MG63 (cell line): ENCODE measurements around the gene RTN4RL1. TPM values are rescaled to one million over a fixed set of nuclear protein-coding genes. Genes with fewer than 3 reads are reported as not detected.

ENCODE experiments used
- DNase-seq: peaks from one replicate; pipeline ENCODE4 v3.0.0-alpha.2; 2020
- H3K27me3 ChIP-seq: fragments of 250-450 bp; sonication (Bioruptor Pico); 2 replicates; pipeline ENCODE4 v1.5.1; 2020; ENCODE audit warnings: mild to moderate bottlenecking, moderate library complexity
- H3K36me3 ChIP-seq: fragments of 250-450 bp; sonication (Bioruptor Pico); 2 replicates; pipeline ENCODE4 v1.5.1; 2020; ENCODE audit warnings: mild to moderate bottlenecking, moderate library complexity
- H3K4me3 ChIP-seq: fragments of 250-450 bp; sonication (Bioruptor Pico); 2 replicates; pipeline ENCODE4 v1.5.1; 2020; ENCODE audit warnings: mild to moderate bottlenecking, moderate library complexity
- H3K9me3 ChIP-seq: fragments of 250-450 bp; sonication (Bioruptor Pico); 2 replicates; pipeline ENCODE4 v1.5.1; 2020; ENCODE audit warnings: mild to moderate bottlenecking, moderate library complexity
- total RNA-seq: library from RNA; depleted of rRNA; stranded (reverse); fragments of >200 nt; shearing (Covaris generic); gene quantifications from 2 replicates; pipeline ENCODE4 v1.2.3, GENCODE V29; 2014; ENCODE audit warnings: low replicate concordance

Gene RTN4RL1
- total RNA-seq, 1 experiment from 2014 or later, result 4.9 TPM

- peaks cover 11% of the 10 kb centered on the region for H3K36me3 ChIP-seq
- H3K27me3 ChIP-seq, result no peaks in the 10 kb centered on the region
- DNase-seq, result no peak
- H3K4me3 ChIP-seq, result no peak overlapping the region
- no peaks in the 10 kb centered on the region for H3K9me3 ChIP-seq
Observed at GRCh38 chr17:2040219-2040827, 15.2 kb upstream of the RTN4RL1 start.

GRCh38 chr17:2037155-2037554, 12.0 kb upstream of the RTN4RL1 start:
- Histone ChIP-seq H3K9me3 (no peaks in the 10 kb centered on the region), H3K4me3 (no peak overlapping the region), H3K36me3 (no peaks in the 10 kb centered on the region; the same call in 1 of the 2 replicates), H3K27me3 (no peaks in the 10 kb centered on the region)
- DNase-seq, result no peak

GRCh38 chr17:2035541-2036488, 10.7 kb upstream of the RTN4RL1 start:
- no peak for DNase-seq
- H3K36me3 ChIP-seq, result no peaks in the 10 kb centered on the region
- H3K9me3 ChIP-seq, result no peaks in the 10 kb centered on the region
- no peak overlapping the region for H3K4me3 ChIP-seq
- H3K27me3 ChIP-seq, result no peaks in the 10 kb centered on the region

- Histone ChIP-seq H3K36me3 (no peaks in the 10 kb centered on the region; the same call in 1 of the 2 replicates), H3K27me3 (no peaks in the 10 kb centered on the region), H3K4me3 (no peak overlapping the region), H3K9me3 (no peaks in the 10 kb centered on the region)
- peak; percentile 69 for DNase-seq
Observed at GRCh38 chr17:2034806-2035540, 9.8 kb upstream of the RTN4RL1 start.

DNA sequence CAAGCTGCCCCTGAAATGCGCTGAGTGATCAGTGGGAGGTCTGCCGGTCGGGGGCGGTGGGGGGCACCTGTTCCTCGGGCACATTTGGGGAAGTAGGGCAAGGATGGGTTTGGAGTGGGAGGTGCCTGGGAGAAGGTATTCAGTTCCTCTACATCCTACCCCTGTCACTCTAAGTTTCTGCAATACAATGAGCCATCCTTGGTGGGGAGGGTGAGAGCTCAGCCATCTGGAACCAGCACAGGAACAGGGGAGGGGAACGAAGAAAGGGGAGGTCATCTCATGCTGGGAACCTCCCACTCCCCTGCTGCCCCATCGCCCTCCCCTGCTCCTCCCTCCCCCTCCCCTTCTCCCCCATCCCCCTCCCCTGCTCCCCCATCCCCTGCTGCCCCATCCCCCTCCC, 9.0 kb upstream of the RTN4RL1 start:
- DNase-seq, result no peak
- H3K4me3 ChIP-seq, result no peak overlapping the region
- no peaks in the 10 kb centered on the region for H3K27me3 ChIP-seq
- H3K36me3 ChIP-seq, result no peaks in the 10 kb centered on the region; the same call in 1 of the 2 replicates
- no peaks in the 10 kb centered on the region for H3K9me3 ChIP-seq

GRCh38 chr17:2033153-2033552, 8.0 kb upstream of the RTN4RL1 start:
- no peaks in the 10 kb centered on the region for H3K27me3 ChIP-seq
- no peak for DNase-seq
- no peak overlapping the region for H3K4me3 ChIP-seq
- H3K9me3 ChIP-seq, result no peaks in the 10 kb centered on the region
- no peaks in the 10 kb centered on the region; the same call in 1 of the 2 replicates for H3K36me3 ChIP-seq

DNA sequence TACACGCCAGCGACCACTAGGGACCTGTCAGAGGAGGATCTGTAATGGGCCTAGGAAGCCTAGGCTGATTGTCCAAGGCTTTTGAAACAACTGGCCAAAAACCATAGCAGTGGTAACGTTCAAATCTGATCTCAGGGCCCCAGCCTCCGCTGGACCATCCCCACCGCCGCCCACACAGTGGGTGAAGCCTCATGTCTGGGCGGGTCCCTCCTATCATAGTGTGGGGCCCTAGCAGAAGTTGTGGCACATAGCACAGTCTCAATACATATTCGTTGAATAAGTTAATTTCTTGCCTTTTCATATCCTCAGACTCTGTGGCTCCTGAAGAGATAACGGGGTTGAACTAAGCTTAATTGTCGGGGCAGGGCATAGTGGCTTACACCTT, 5.6 kb upstream of the RTN4RL1 start:
- no peaks in the 10 kb centered on the region for H3K9me3 ChIP-seq
- H3K27me3 ChIP-seq, result no peaks in the 10 kb centered on the region
- DNase-seq, result peak; percentile 78
- H3K4me3 ChIP-seq, result peak overlapping the region; percentile 97
- no peaks in the 10 kb centered on the region; the same call in 1 of the 2 replicates for H3K36me3 ChIP-seq

DNA sequence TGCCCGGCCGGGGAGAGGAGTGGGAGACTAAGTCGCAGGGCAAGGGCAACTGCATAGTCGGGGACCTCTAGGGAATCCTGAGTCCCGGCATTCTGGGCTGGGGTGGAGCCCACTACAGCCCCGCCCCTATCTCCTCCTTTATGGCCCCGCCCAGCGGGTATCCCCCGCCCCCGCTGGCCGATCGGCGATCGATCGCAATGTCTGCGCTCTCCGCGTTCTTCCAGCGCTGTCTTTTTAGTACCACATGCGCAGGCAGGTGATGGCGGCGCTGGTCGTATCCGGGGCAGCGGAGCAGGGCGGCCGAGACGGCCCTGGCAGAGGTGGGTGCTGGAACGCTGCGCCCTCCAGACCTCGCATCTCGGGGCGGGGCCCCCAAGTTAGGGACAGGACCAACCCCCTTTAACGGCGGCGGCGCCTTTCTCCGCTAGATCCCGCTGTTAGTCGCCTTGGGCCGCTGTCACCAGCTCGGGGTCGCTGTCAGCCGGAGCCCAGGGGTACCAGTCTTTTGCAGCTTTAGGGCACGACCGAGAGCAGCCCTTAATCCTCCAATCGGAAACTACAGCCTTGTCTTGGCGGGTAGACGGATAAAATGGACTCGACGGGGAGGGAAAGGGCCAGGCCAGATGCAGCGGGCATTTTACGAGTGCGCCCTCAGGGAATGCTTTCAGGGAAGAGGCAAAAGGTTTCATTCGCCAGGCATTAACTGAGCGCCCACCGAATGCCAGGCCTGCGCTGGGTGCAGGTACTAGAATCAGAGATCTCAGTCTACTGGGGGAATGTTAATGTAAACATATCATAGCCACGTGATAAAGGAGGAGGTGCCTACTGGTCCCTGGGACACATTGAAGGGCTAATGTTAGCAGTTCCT, 5.0 kb upstream of the RTN4RL1 start, which contains the start of gene DPH1:
TSS of gene DPH1 (plus strand) at position 243 of the 868 bp plus-strand sequence. CDS start at position 260, 17 bp downstream.
- Histone ChIP-seq H3K9me3 (no peaks in the 10 kb centered on the region), H3K36me3 (no peaks in the 10 kb centered on the region; the same call in 1 of the 2 replicates), H3K27me3 (no peaks in the 10 kb centered on the region), H3K4me3 (peak within 1 kb of the TSS; percentile 97)
- peak; percentile 80 for DNase-seq

DNA sequence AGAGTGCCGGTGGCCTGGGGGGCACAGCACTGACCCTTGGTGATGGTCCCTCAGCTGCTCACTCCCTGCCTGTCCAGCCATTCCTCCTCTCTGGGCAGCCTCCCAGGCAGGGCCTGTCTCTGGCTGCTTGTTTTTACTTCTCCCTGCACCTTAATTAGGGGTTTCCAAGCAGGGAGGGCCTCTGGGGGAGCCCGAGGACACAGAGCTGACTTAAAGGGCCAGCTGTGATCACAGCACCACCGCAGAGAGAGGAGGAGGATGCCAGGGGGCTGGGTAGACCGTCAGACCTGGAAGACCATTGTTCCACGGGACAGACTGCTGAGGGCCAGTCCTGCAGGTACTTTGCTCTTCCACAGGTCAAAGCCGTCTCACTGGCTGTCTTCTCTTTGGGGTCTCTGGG, 3.6 kb upstream of the RTN4RL1 start:
- Histone ChIP-seq H3K36me3 (no peaks in the 10 kb centered on the region; the same call in 1 of the 2 replicates), H3K27me3 (no peaks in the 10 kb centered on the region), H3K4me3 (no peak overlapping the region), H3K9me3 (no peaks in the 10 kb centered on the region)
- DNase-seq, result no peak

- Histone ChIP-seq H3K36me3 (no peaks in the 10 kb centered on the region; the same call in 1 of the 2 replicates), H3K9me3 (no peaks in the 10 kb centered on the region), H3K27me3 (no peaks in the 10 kb centered on the region), H3K4me3 (no peak overlapping the region)
- DNase-seq, result no peak
Observed at GRCh38 chr17:2028234-2028614, 3.1 kb upstream of the RTN4RL1 start.

DNA sequence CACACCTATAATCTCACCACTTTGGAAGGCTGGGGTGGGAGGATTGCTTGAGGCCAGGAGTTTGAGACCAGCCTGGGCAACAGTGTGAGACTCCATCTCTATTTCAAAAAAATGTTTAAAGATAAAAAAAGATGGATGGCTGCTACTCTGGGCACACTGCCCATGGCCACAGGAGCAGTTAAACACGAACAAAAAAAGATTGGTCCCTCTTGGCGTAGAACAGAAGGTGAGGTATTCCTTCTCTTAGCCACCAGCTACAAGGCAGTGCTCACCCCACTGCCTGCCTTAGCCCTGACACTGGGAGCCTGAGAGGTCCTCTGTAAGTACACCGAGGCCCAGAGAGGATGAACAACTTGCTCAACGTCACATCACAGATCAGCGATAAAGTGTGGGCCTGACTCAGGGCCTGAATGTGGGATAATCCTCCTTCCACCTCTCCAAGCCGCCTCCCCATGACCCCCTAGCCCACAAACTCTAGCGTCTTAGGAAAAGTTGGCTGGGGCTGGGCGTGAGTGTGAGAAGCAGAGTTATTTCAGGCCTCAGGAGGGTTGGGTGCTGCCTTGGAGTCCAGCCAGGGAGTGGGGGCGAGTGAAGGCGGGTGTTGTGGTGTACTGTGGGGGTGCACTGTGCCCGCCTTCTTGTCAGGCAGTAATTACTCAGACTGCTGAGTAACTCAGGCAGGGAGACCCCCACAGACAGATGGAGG, 2.5 kb upstream of the RTN4RL1 start:
- Histone ChIP-seq H3K36me3 (no peaks in the 10 kb centered on the region; the same call in 1 of the 2 replicates), H3K9me3 (no peaks in the 10 kb centered on the region), H3K4me3 (no peak overlapping the region), H3K27me3 (no peaks in the 10 kb centered on the region)
- DNase-seq, result no peak

DNA sequence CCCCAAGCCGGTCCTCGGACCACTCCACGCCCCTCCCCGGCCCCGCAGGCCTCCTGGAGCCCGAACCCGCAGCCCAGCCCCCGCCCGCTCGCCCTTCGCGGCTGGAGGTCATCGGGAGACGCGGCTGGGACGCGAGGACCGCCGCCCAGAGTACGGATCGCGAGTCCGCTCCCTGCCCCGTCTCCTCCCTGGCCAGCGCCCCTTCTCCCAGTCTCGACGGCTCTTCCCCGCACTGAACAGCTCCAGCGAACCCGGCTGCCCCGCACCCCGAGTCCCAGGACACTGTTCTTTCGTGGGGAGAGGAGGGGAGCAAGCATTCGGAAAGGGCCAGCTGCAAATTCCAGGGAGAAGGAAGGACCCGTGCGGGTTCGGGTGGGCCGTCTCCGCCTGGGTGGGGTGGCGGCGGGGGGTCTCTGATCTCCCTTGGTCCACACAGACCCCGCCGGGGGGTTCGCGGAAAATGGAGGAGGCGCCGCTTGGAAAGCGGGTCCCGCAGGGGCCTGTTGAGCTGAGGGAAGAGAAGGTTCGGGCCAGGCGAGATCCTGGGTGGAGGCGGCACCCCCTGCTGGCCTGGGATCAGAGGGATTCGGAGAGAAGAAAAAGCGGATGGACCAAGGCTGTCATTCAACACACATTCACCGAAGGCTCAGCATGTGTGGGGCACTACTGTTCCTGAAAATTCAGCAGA, 632 bp upstream of the RTN4RL1 start:
- peak; percentile 69 for DNase-seq
- no peaks in the 10 kb centered on the region; the same call in 1 of the 2 replicates for H3K36me3 ChIP-seq
- no peaks in the 10 kb centered on the region for H3K27me3 ChIP-seq
- H3K4me3 ChIP-seq, result peak overlapping the region; percentile 44
- H3K9me3 ChIP-seq, result no peaks in the 10 kb centered on the region

GRCh38 chr17:2024572-2025219, 438 bp downstream of the RTN4RL1 start:
- Histone ChIP-seq H3K4me3 (peak overlapping the region; percentile 44), H3K36me3 (no peaks in the 10 kb centered on the region), H3K27me3 (no peaks in the 10 kb centered on the region), H3K9me3 (no peaks in the 10 kb centered on the region)
- no peak for DNase-seq

DNA sequence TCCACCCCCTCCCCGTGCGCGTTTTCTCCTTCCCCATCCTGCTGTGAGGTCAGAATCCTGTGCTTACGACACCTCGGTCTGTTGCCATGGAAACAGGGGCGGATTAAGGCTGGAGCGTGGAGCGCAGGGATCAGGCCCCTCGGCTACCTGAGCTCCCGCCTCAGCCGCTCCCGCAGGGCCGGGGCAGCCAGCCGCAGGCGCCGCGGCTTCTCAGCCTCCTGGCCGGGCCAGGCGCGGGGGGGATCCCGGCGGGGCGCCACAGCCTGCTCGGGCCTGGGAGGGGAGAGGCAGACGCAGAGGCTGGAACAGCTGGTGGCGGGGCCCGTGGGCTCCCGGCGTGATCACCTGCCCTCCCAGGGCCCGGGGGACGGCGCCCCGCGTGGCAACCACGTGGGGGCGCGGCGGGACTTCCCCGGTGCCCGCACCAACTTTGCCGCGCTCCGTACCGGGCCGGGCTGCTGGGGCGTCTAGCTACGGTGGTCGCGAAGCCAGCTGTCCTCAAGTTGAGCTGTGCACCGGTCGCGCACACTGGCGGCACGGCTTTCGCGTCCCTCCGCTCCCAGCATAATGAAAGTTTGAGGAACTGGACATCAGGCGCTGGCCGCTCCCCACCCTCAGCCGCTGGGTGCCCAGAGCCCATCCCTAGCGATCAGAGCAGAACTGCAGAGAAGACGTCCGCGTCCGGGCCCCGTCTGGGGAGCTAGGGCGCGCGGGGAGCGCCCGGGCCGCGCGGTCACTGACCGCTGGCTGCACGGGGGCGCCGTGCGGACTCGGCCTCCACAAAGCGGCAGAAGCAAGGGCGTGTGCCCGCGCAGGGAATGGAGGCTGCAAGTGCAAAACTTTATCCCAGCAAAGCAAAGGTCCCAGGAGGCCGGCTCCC, 1.2 kb downstream of the RTN4RL1 start:
- H3K36me3 ChIP-seq, result no peaks in the 10 kb centered on the region
- no peaks in the 10 kb centered on the region for H3K9me3 ChIP-seq
- peak overlapping the region; percentile 44 for H3K4me3 ChIP-seq
- no peaks in the 10 kb centered on the region for H3K27me3 ChIP-seq
- DNase-seq, result no peak
